GM12878 (cell line): ENCODE data around the gene PTPRM. TPM values are rescaled to one million over a fixed set of nuclear protein-coding genes. Genes with fewer than 3 reads are reported as not detected.

Experiments used
- ATAC-seq: fragments of 200-7000 bp; cut with Tn5 transposase; 3 replicates; pipeline ENCODE4 v1.9.1; 2020; ENCODE audit warnings: mild to moderate bottlenecking, moderate library complexity
- BruUV-seq: library from RNA; stranded (reverse); fragments of 400-500 nt; replicated peaks from 2 replicates; lab custom pipeline; 2021; lab: Mats Ljungman, UMichigan
- CTCF ChIA-PET: fragments of 300-600 bp; sonication (Branson Sonifier 250); formaldehyde crosslinking; extraction: SDS; loops from one replicate; lab custom pipeline; 2021; ENCODE audit warnings: inconsistent platforms; lab: Yijun Ruan, JAX
- POLR2A ChIA-PET: fragments of 350-600 bp; formaldehyde crosslinking; extraction: SDS; loops from one replicate; lab custom pipeline; 2021; ENCODE audit warnings: inconsistent platforms; lab: Charles Lee
- RAD21 ChIA-PET: fragments of 300-600 bp; sonication (Branson Sonifier 250); formaldehyde crosslinking; loops from one replicate; lab custom pipeline; 2023; ENCODE audit warnings: antibody characterized with exemption; ENCODE audit not compliant: unreplicated experiment; lab: Charles Lee
- SMC1A ChIA-PET: fragments of 300-600 bp; sonication (Branson Sonifier 250); formaldehyde crosslinking; loops from one replicate; lab custom pipeline; 2023; ENCODE audit not compliant: unreplicated experiment, uncharacterized antibody; lab: Charles Lee
- DNase-seq: peaks from one replicate; pipeline ENCODE4 v3.0.0-alpha.2; 2011; ENCODE audit warnings: low read depth, low spot score
- FAIRE-seq: peaks from 3 replicates; lab custom pipeline; 2011; peaks lifted over from hg19 to GRCh38; lab: Jason Lieb, UNC
- H2AFZ ChIP-seq: 2 replicates; pipeline ENCODE4 v1.6.0; 2011; ENCODE audit warnings: low read depth, low read length, control low read depth; ENCODE audit not compliant: control insufficient read depth
- H3K27ac ChIP-seq: 2 replicates; pipeline ENCODE4 v1.5.1; 2011; ENCODE audit warnings: control low read depth; ENCODE audit not compliant: control insufficient read depth, insufficient read depth
- H3K27me3 ChIP-seq, 2 experiments: replicated peaks in 1 of 2; 2 replicates each; pipeline versions ENCODE4 v1.6.0 to v1.6.1; 2011; ENCODE audit warnings: low read length in 1 of 2; ENCODE audit not compliant: control insufficient read depth in 2 of 2, insufficient read depth in 2 of 2
- H3K36me3 ChIP-seq, 2 experiments: 2 replicates each; pipeline ENCODE4 v1.5.1; 2011; ENCODE audit warnings: low read length in 1 of 2; ENCODE audit not compliant: control insufficient read depth in 2 of 2, insufficient read depth in 2 of 2
- H3K4me1 ChIP-seq: 2 replicates; pipeline ENCODE4 v1.6.1; 2011; ENCODE audit warnings: mild to moderate bottlenecking, low read length, moderate library complexity, mixed read lengths; ENCODE audit not compliant: control insufficient read depth, insufficient read depth
- H3K4me2 ChIP-seq: 2 replicates; pipeline ENCODE4 v1.6.0; 2011; ENCODE audit warnings: control low read depth; ENCODE audit not compliant: control insufficient read depth, insufficient read depth
- H3K4me3 ChIP-seq: fragments of 200-600 bp; sonication (generic); 2 replicates; pipeline ENCODE4 v1.5.1; 2016
- H3K79me2 ChIP-seq: 2 replicates; pipeline ENCODE4 v1.6.0; 2011; ENCODE audit warnings: low read length; ENCODE audit not compliant: control insufficient read depth, insufficient read depth
- H3K9ac ChIP-seq: 2 replicates; pipeline ENCODE4 v1.8.0; 2011; ENCODE audit warnings: low read length, control low read depth, mixed read lengths; ENCODE audit not compliant: control insufficient read depth, insufficient read depth
- H3K9me3 ChIP-seq: replicated peaks from 3 replicates; pipeline ENCODE4 v1.5.1; 2011; ENCODE audit warnings: mild to moderate bottlenecking, low read length; ENCODE audit not compliant: control insufficient read depth, insufficient read depth
- H4K20me1 ChIP-seq: 2 replicates; pipeline ENCODE4 v1.6.0; 2011; ENCODE audit not compliant: control insufficient read depth, insufficient read depth
- EP300 ChIP-seq, 2 experiments: fragments of 150-350 bp in 1 of 2; IDR thresholded peaks; 2 replicates each; pipeline ENCODE4 v1.6.1; 2011 to 2012; ENCODE audit warnings: low read depth in 2 of 2, low read length in 2 of 2, borderline replicate concordance in 1 of 2, improper control_type of control experiment in 1 of 2, inconsistent platforms in 1 of 2; ENCODE audit not compliant: control insufficient read depth in 1 of 2
- FOXM1 ChIP-seq: IDR thresholded peaks from 2 replicates; pipeline ENCODE4 v1.6.1; 2012; ENCODE audit warnings: low read depth, mild to moderate bottlenecking, inconsistent platforms, low read length, moderate library complexity
- NBN ChIP-seq: fragments of 450-650 bp; IDR thresholded peaks from 2 replicates; pipeline ENCODE4 v1.6.1; 2016
- RAD51 ChIP-seq: fragments of 450-650 bp; IDR thresholded peaks from 2 replicates; pipeline ENCODE4 v1.6.1; 2016; ENCODE audit warnings: moderate library complexity, mild to moderate bottlenecking, inconsistent platforms
- SIX5 ChIP-seq: IDR thresholded peaks from 2 replicates; pipeline ENCODE4 v1.6.1; 2011; ENCODE audit warnings: mild to moderate bottlenecking, low read depth, low read length, moderate library complexity; ENCODE audit not compliant: severe bottlenecking
- SREBF1 ChIP-seq: IDR thresholded peaks from 2 replicates; pipeline ENCODE4 v1.6.1; 2012; ENCODE audit warnings: mild to moderate bottlenecking, low read length
- SUPT20H ChIP-seq: IDR thresholded peaks from 2 replicates; pipeline ENCODE4 v1.6.1; 2011; ENCODE audit warnings: low read depth, mild to moderate bottlenecking, low read length, moderate library complexity, borderline replicate concordance; ENCODE audit not compliant: control insufficient read depth
- SUZ12 ChIP-seq: fragments of 200-600 bp; sonication (generic); IDR thresholded peaks from one replicate; pipeline ENCODE4 v1.6.1; 2018; ENCODE audit warnings: antibody characterized with exemption, mild to moderate bottlenecking; ENCODE audit not compliant: unreplicated experiment
- YBX1 ChIP-seq: fragments of 450-650 bp; IDR thresholded peaks from 2 replicates; pipeline ENCODE4 v1.6.1; 2016; ENCODE audit warnings: antibody characterized with exemption
- ZBED1 ChIP-seq: IDR thresholded peaks from 2 replicates; pipeline ENCODE4 v1.6.1; 2016; ENCODE audit warnings: borderline replicate concordance
- ZNF274 ChIP-seq: IDR thresholded peaks from one replicate; pipeline ENCODE4 v1.8.0; 2011; ENCODE audit not compliant: insufficient read length, insufficient read depth
- ZSCAN29 ChIP-seq: fragments of 450-650 bp; IDR thresholded peaks from 2 replicates; pipeline ENCODE4 v1.6.1; 2017; ENCODE audit warnings: mild to moderate bottlenecking, moderate library complexity
- WGBS: methylation state at CpG from one replicate; pipeline ENCODE4 v1.1.6; 2016; ENCODE audit warnings: low lambda C conversion rate; ENCODE audit not compliant: insufficient replicate concordance, insufficient coverage; ENCODE audit errors: missing lambda C conversion rate; 5-methylcytosine and 5-hydroxymethylcytosine counted together
- in situ Hi-C: fragments of 300-500 bp; cut with MboI; formaldehyde crosslinking; loops from 9 replicates; pipeline ENCODE4 v1.14.3; 2018; ENCODE audit warnings: mixed read lengths
- intact Hi-C: fragments of 100-400 bp; cut with micrococcal nuclease; formaldehyde crosslinking; loops from one replicate; pipeline ENCODE4 v1.14.2; 2022; ENCODE audit not compliant: unreplicated experiment
- polyA plus RNA-seq, 11 experiments: library from polyadenylated mRNA; depleted of rRNA in 4 of 11; unstranded in 6 of 11; stranded (reverse) in 5 of 11; fragments of >200 nt; fragmentation: Nextera tagmentation in 4 of 11; fragmentation: Illumina TruSeq in 1 of 11; extraction: Ambion mirVana in 4 of 11; extraction: Trizol in 1 of 11; gene quantifications; 1 replicate in 1 of 11; 2 replicates in 10 of 11; pipeline versions ENCODE4 v1.2.1 to v1.2.3, GENCODE V29; 2011 to 2016; ENCODE audit warnings: inconsistent platforms in 2 of 11, missing spikeins in 2 of 11, low read depth in 1 of 11
- total RNA-seq, 4 experiments: library from RNA; depleted of rRNA in 3 of 4; stranded (reverse); fragments of >200 nt in 3 of 4; fragmentation: Illumina TruSeq in 1 of 4; extraction: Trizol in 1 of 4; gene quantifications; 2 replicates each; pipeline versions ENCODE4 v1.2.1 to v1.2.3, GENCODE V29; 2013 to 2021
- TF ChIP-seq, protein P1 (sequence below): IDR thresholded peaks from 2 replicates; pipeline ENCODE4 v1.6.1; 2011; ENCODE audit warnings: low read depth, mild to moderate bottlenecking, low read length, moderate library complexity, borderline replicate concordance; ENCODE audit errors: extremely low read depth

PTPRM gene
- total and polyA plus RNA-seq, 10 of the 15 experiments (the other 5 are each of a cell fraction or from before 2014, with no cell fraction given): 0.07 to 22.6 (median 0.60) TPM

DNA sequence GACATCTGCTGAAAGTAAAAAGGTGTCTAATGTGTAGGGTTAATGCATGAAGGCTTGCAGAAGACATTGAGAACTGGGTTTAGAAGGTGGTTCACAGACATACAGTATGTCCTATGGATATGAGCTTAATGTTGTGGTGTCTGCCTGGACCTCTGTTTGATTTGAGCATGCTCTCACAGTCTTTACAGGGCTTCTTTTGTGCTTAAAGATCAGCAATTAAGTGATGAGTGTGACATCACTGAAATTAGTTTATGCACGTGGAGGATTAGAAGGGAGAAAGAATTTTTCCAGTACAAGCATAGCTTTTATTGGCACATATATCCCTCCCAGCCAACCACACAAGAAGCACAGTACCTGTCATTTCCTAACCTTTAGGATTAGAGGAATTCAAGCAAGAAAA is 674.6 kb downstream of the PTPRM start:
- no peaks in the 10 kb centered on the region; a peak in 3 of 4 replicates for H3K27me3 ChIP-seq
- H3K4me2 ChIP-seq: no peak overlapping the region
- ChIA-PET SMC1A (no interaction called here), CTCF (interaction anchor here (0.9 kb wide), 1 partner anchor 34 kb away, joined by 3 read pairs; no protein-coding TSS in a partner anchor), RAD21 (no interaction called here), POLR2A (no interaction called here)
- no peaks in the 10 kb centered on the region for H3K36me3 ChIP-seq
- H4K20me1 ChIP-seq: no peaks in the 10 kb centered on the region
- no peaks in the 10 kb centered on the region for H3K79me2 ChIP-seq
- no peak for DNase-seq
- H3K27ac ChIP-seq: no peak overlapping the region
- intact Hi-C loops: no loop called here
- no peak for ATAC-seq
- no peak overlapping the region for H3K4me3 ChIP-seq
- H3K9me3 ChIP-seq: no peaks in the 10 kb centered on the region
- H3K9ac ChIP-seq: no peak overlapping the region
- H2AFZ ChIP-seq: no peak overlapping the region
- 0% methylated on average over 1 of the region's 1 CpG for WGBS
- no peak for FAIRE-seq
- no TSS peak for BruUV-seq
- in situ Hi-C loops: no loop called here
- TF ChIP-seq SUZ12 (no peak), SUPT20H (no peak)
- TF ChIP-seq, protein P1, sequence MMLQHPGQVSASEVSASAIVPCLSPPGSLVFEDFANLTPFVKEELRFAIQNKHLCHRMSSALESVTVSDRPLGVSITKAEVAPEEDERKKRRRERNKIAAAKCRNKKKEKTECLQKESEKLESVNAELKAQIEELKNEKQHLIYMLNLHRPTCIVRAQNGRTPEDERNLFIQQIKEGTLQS: no peak
- H3K4me1 ChIP-seq: no peaks in the 10 kb centered on the region

DNA sequence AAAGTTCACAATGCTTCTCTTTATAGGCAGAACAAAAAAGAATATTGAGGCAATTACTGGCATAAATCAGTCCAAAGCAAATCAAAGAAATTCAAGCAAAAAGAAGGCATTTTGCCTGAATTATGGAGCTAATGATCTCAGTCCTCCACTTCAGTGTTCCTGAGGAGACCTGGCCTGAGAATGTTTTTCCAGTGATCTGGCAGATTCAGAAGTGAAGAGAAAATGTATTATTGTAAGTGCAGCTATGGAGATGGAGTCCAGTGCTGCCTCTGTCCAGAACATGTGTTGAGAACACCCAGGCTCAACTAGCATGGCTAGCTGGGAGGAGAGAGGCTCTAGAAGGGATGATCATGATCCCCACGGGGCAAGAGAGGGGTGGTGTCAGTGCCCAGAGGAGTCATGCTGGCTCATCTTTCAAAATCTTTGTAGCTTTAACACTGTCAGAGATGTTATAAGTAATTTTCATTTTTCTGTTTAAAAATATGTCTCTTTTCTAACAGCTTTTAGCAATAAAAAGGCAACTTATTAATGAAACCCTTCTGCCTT is 675.1 kb downstream of the PTPRM start:
- H3K4me1 ChIP-seq: no peaks in the 10 kb centered on the region
- no peaks in the 10 kb centered on the region; a peak in 3 of 4 replicates for H3K27me3 ChIP-seq
- no peaks in the 10 kb centered on the region for H3K36me3 ChIP-seq
- H3K9me3 ChIP-seq: no peaks in the 10 kb centered on the region
- no peak overlapping the region for H3K9ac ChIP-seq
- SMC1A ChIA-PET: no interaction called here
- no peak for DNase-seq
- TF ChIP-seq FOXM1 (no peak), ZSCAN29 (no peak), SREBF1 (no peak), NBN (no peak), SIX5 (no peak), YBX1 (no peak), ZBED1 (no peak), ZNF274 (no peak), RAD51 (no peak), SUPT20H (no peak), EP300 (IDR thresholded peaks at IDR 0.05; ENCODE audit: borderline replicate concordance in 1 of 2, control insufficient read depth in 1 of 2, low read depth in 2 of 2, low read length in 2 of 2) (no peak)
- TF ChIP-seq, all 136 proteins: peak for 0
- H3K27ac ChIP-seq: no peak overlapping the region
- ChIA-PET POLR2A (no interaction called here), CTCF (interaction anchor here (0.9 kb wide), 1 partner anchor 34 kb away, joined by 3 read pairs; no protein-coding TSS in a partner anchor), RAD21 (no interaction called here)
- ATAC-seq (no peak), FAIRE-seq (no peak)
- H2AFZ ChIP-seq: no peak overlapping the region
- H4K20me1 ChIP-seq: no peaks in the 10 kb centered on the region
- no TSS peak for BruUV-seq
- H3K4me2 ChIP-seq: no peak overlapping the region
- 7% methylated on average over 1 of the region's 1 CpG for WGBS
- intact Hi-C loops (no loop called here), in situ Hi-C loops (no loop called here)
- H3K79me2 ChIP-seq: no peaks in the 10 kb centered on the region
- H3K4me3 ChIP-seq: no peak overlapping the region
